SK-N-SH (cell line): ENCODE measurements around the gene MAP3K5. TPM values are rescaled to one million over a fixed set of nuclear protein-coding genes. Genes with fewer than 3 reads are reported as not detected.

ENCODE experiments used
- CTCF ChIA-PET: fragments of 300-600, 350-600 bp; formaldehyde crosslinking; extraction: SDS; loops from one replicate; lab custom pipeline; 2021; lab: Yijun Ruan, JAX
- POLR2A ChIA-PET: fragments of 350-600 bp; sonication (Branson Sonifier 250); formaldehyde crosslinking; extraction: SDS; loops from one replicate; lab custom pipeline; 2020; ENCODE audit warnings: antibody characterized with exemption, inconsistent platforms; lab: Yijun Ruan, JAX
- DNase-seq: peaks from one replicate; pipeline ENCODE4 v3.0.0; 2012
- H2AFZ ChIP-seq: fragments of 200-600 bp; sonication (generic); 2 replicates; pipeline ENCODE4 v1.8.1; 2016; ENCODE audit warnings: antibody characterized with exemption, mild to moderate bottlenecking, low read depth
- H3F3A ChIP-seq: fragments of 200-600 bp; sonication (generic); replicated peaks from 2 replicates; pipeline ENCODE3; 2016; ENCODE audit warnings: antibody characterized with exemption, mild to moderate bottlenecking; ENCODE audit not compliant: insufficient read depth
- H3K27ac ChIP-seq, 2 experiments: fragments of 200-500 bp in 1 of 2; fragments of 200-600 bp in 1 of 2; sonication (Bioruptor generic) in 1 of 2; sonication (generic), shearing (Covaris generic) in 1 of 2; 2 replicates each; pipeline versions ENCODE4 v1.5.1 to v1.6.1; 2014 to 2016; ENCODE audit warnings: low read depth in 2 of 2, inconsistent platforms in 1 of 2, low read length in 1 of 2, mild to moderate bottlenecking in 1 of 2, mixed read lengths in 1 of 2
- H3K27me3 ChIP-seq: fragments of 200-600 bp; sonication (generic), shearing (Covaris generic); 2 replicates; pipeline ENCODE4 v1.6.1; 2016; ENCODE audit warnings: mixed run types; ENCODE audit not compliant: insufficient read depth
- H3K36me3 ChIP-seq, 2 experiments: fragments of 200-500 bp in 1 of 2; fragments of 200-600 bp in 1 of 2; sonication (Bioruptor generic) in 1 of 2; sonication (generic) in 1 of 2; replicated peaks in 1 of 2; 2 replicates each; pipeline versions ENCODE3 to v1.5.1; 2014 to 2016; ENCODE audit warnings: low read length in 1 of 2, mild to moderate bottlenecking in 1 of 2; ENCODE audit not compliant: insufficient read depth in 2 of 2, control insufficient read depth in 1 of 2
- H3K4me1 ChIP-seq, 2 experiments: fragments of 200-500 bp in 1 of 2; fragments of 200-600 bp in 1 of 2; sonication (Bioruptor generic) in 1 of 2; sonication (generic), shearing (Covaris generic) in 1 of 2; 2 replicates each; pipeline versions ENCODE4 v1.5.1 to v1.6.1; 2014 to 2016; ENCODE audit warnings: low read depth in 1 of 2, low read length in 1 of 2, mixed run types in 1 of 2; ENCODE audit not compliant: insufficient read depth in 2 of 2, control insufficient read depth in 1 of 2
- H3K4me2 ChIP-seq: fragments of 200-600 bp; sonication (generic), shearing (Covaris generic); 2 replicates; pipeline ENCODE4 v1.6.1; 2017; ENCODE audit warnings: mixed run types
- H3K4me3 ChIP-seq, 2 experiments: fragments of 200-500 bp in 1 of 2; fragments of 200-600 bp in 1 of 2; sonication (Bioruptor generic) in 1 of 2; sonication (generic), shearing (Covaris generic) in 1 of 2; 2 replicates each; pipeline versions ENCODE4 v1.5.1 to v1.8.1; 2014 to 2016; ENCODE audit warnings: low read depth in 2 of 2, inconsistent platforms in 1 of 2, low read length in 1 of 2, mild to moderate bottlenecking in 1 of 2, mixed read lengths in 1 of 2, moderate library complexity in 1 of 2
- H3K79me2 ChIP-seq: fragments of 200-600 bp; sonication (generic); 2 replicates; pipeline ENCODE4 v1.8.1; 2017; ENCODE audit warnings: mild to moderate bottlenecking; ENCODE audit not compliant: insufficient read depth
- H3K9ac ChIP-seq: fragments of 200-600 bp; sonication (generic); 2 replicates; pipeline ENCODE4 v1.6.1; 2017; ENCODE audit warnings: mixed run types
- H3K9me2 ChIP-seq: fragments of 200-600 bp; sonication (generic); 2 replicates; pipeline ENCODE4 v1.6.1; 2017; ENCODE audit warnings: mixed run types
- H3K9me3 ChIP-seq: fragments of 200-600 bp; sonication (generic); 2 replicates; pipeline ENCODE4 v1.6.1; 2017; ENCODE audit warnings: mixed run types, mild to moderate bottlenecking, moderate library complexity
- H4K20me1 ChIP-seq: fragments of 200-600 bp; sonication (generic); 2 replicates; pipeline ENCODE4 v1.6.1; 2017; ENCODE audit warnings: mild to moderate bottlenecking, mixed run types; ENCODE audit not compliant: insufficient read depth
- CTCF ChIP-seq: fragments of 200-600 bp; sonication (generic); IDR thresholded peaks from 2 replicates; pipeline ENCODE4 v1.6.1; 2017; ENCODE audit warnings: antibody characterized with exemption, mild to moderate bottlenecking, moderate library complexity
- EZH2phosphoT487 ChIP-seq: fragments of 200-600 bp; sonication (generic); IDR thresholded peaks from 2 replicates; pipeline ENCODE4 v1.6.1; 2017; ENCODE audit warnings: low read depth, mixed run types, mild to moderate bottlenecking, antibody characterized with exemption, moderate library complexity, borderline replicate concordance
- GATA2 ChIP-seq: sonication (generic); formaldehyde crosslinking; IDR thresholded peaks from 2 replicates; pipeline ENCODE4 v1.5.0; 2020; ENCODE audit warnings: mild to moderate bottlenecking, missing genetic modification reagents
- POLR2AphosphoS5 ChIP-seq: IDR thresholded peaks from 2 replicates; pipeline ENCODE4 v1.6.1; 2012; ENCODE audit warnings: low read depth, low read length
- RAD21 ChIP-seq: IDR thresholded peaks from 2 replicates; pipeline ENCODE4 v1.6.1; 2012; ENCODE audit warnings: mild to moderate bottlenecking, low read length
- SMC3 ChIP-seq: IDR thresholded peaks from 2 replicates; pipeline ENCODE4 v1.6.1; 2012; ENCODE audit warnings: low read depth, low read length, improper control_type of control experiment
- TEAD4 ChIP-seq: IDR thresholded peaks from 2 replicates; pipeline ENCODE4 v1.4.0; 2012; ENCODE audit warnings: mild to moderate bottlenecking, borderline replicate concordance; ENCODE audit not compliant: insufficient read depth
- ZBTB33 ChIP-seq: IDR thresholded peaks from 2 replicates; pipeline ENCODE4 v1.4.0; 2012; ENCODE audit warnings: low read depth, borderline replicate concordance
- WGBS: methylation state at CpG from one replicate; pipeline ENCODE4 v1.1.6; 2017; ENCODE audit warnings: low lambda C conversion rate; 5-methylcytosine and 5-hydroxymethylcytosine counted together
- polyA plus RNA-seq, 3 experiments: library from polyadenylated mRNA; depleted of rRNA; stranded (reverse); fragments of >200 nt; gene quantifications; 2 replicates each; pipeline ENCODE4 v1.2.3, GENCODE V29; 2012

The MAP3K5 gene
- polyA plus RNA-seq, 1 of the 3 experiments (the other 2 are of a cell fraction), result 1.4 TPM

GRCh38 chr6:136608991-136609390 is 183.3 kb downstream of the MAP3K5 start (continued):
- TF ChIP-seq CTCF (no peak), POLR2AphosphoS5 (no peak), ZBTB33 (no peak), GATA2 (CRISPR knock-in tag) (no peak), TEAD4 (no peak)
- TF ChIP-seq, all 33 proteins: peak for 5

GRCh38 chr6:136607932-136608772 is 184.1 kb downstream of the MAP3K5 start:
- H3K79me2 ChIP-seq, result no peaks in the 10 kb centered on the region
- H3K4me2 ChIP-seq, result peak overlapping the region; percentile 41; the same call in 1 of the 2 replicates
- H3K9me3 ChIP-seq, result no peaks in the 10 kb centered on the region
- H3F3A ChIP-seq, result peaks cover 30% of the 10 kb centered on the region
- H2AFZ ChIP-seq, result no peak overlapping the region
- H3K9me2 ChIP-seq, result no peaks in the 10 kb centered on the region
- peaks cover 4 to 34% of the 10 kb centered on the region in 2 experiments; a peak in 3 of 4 replicates for H3K4me1 ChIP-seq
- no peaks in the 10 kb centered on the region for H3K27me3 ChIP-seq
- H3K4me3 ChIP-seq, result peak overlapping the region in 1 of 2 experiments; percentile 13; a peak in 1 of 4 replicates
- CTCF ChIA-PET, result interaction anchor here (0.5 to 8.1 kb wide), 4 partner anchors 36 to 471 kb away, joined by 3 to 36 read pairs (median 5); partner anchors contain the start of gene MAP3K5
- 79% methylated on average over 12 of the region's 12 CpGs for WGBS
- peaks cover 0 to 10% of the 10 kb centered on the region in 2 experiments for H3K36me3 ChIP-seq
- H3K27ac ChIP-seq, result peak overlapping the region in 1 of 2 experiments; percentile 98; a peak in 2 of 4 replicates
- POLR2A ChIA-PET, result no interaction called here
- H4K20me1 ChIP-seq, result no peaks in the 10 kb centered on the region
- DNase-seq, result peak; percentile 35
- TF ChIP-seq SMC3 (peak; percentile 53), RAD21 (peak; percentile 59), CTCF (peak; percentile 76), EZH2phosphoT487 (no peak)
- H3K9ac ChIP-seq, result peak overlapping the region; percentile 26; the same call in 1 of the 2 replicates
